ENCODE results near the gene VIT. TPM values are rescaled to one million over a fixed set of nuclear protein-coding genes. Genes with fewer than 3 reads are reported as not detected.

VIT gene
- 0.98 TPM in 1 of 2 replicates, not detected in the other for total RNA-seq (2014; rRNA removed; shearing (Covaris generic); ENCODE audit: low replicate concordance)

- in situ Hi-C loops (cut with HindIII; ENCODE audit: low pct_unique_long_range_greater_than_20kb, low sequenced_read_pairs): no loop called here
- DNase-seq (ENCODE audit: low read depth): no peak
Measured at GRCh38 chr2:36696533-36696932, at the start of gene VIT. TSS of gene VIT (plus strand) at chr2:36696707. CDS start at chr2:36716371, 19,664 bp downstream.

- DNase-seq (ENCODE audit: low read depth): peak; percentile 54
- in situ Hi-C loops (cut with HindIII; ENCODE audit: low pct_unique_long_range_greater_than_20kb, low sequenced_read_pairs): no loop called here
Measured at GRCh38 chr2:36650031-36650829, 46.3 kb upstream of the VIT start.

- DNase-seq (ENCODE audit: low read depth): no peak
- in situ Hi-C loops (cut with HindIII; ENCODE audit: low pct_unique_long_range_greater_than_20kb, low sequenced_read_pairs): no loop called here
Measured at GRCh38 chr2:36653155-36653554, 43.4 kb upstream of the VIT start.

- in situ Hi-C loops (cut with HindIII; ENCODE audit: low pct_unique_long_range_greater_than_20kb, low sequenced_read_pairs): no loop called here
- DNase-seq (ENCODE audit: low read depth): no peak
Measured at GRCh38 chr2:36653967-36654694, 42.4 kb upstream of the VIT start.

- in situ Hi-C loops (cut with HindIII; ENCODE audit: low pct_unique_long_range_greater_than_20kb, low sequenced_read_pairs): no loop called here
- no peak for DNase-seq (ENCODE audit: low read depth)
Measured at GRCh38 chr2:36655453-36655852, 41.1 kb upstream of the VIT start.

- in situ Hi-C loops (cut with HindIII; ENCODE audit: low pct_unique_long_range_greater_than_20kb, low sequenced_read_pairs): no loop called here
- DNase-seq (ENCODE audit: low read depth): no peak
Measured at GRCh38 chr2:36657703-36658102, 38.8 kb upstream of the VIT start.

GRCh38 chr2:36658277-36658748 lies 38.2 kb upstream of the VIT start:
- in situ Hi-C loops (cut with HindIII; ENCODE audit: low pct_unique_long_range_greater_than_20kb, low sequenced_read_pairs): no loop called here
- DNase-seq (ENCODE audit: low read depth): no peak

- in situ Hi-C loops (cut with HindIII; ENCODE audit: low pct_unique_long_range_greater_than_20kb, low sequenced_read_pairs): no loop called here
- DNase-seq (ENCODE audit: low read depth): no peak
Measured at GRCh38 chr2:36659218-36659617, 37.3 kb upstream of the VIT start.

GRCh38 chr2:36659872-36660312 lies 36.6 kb upstream of the VIT start:
- no peak for DNase-seq (ENCODE audit: low read depth)

GRCh38 chr2:36662638-36663037 lies 33.9 kb upstream of the VIT start:
- in situ Hi-C loops (cut with HindIII; ENCODE audit: low pct_unique_long_range_greater_than_20kb, low sequenced_read_pairs): no loop called here

More at GRCh38 chr2:36659872-36660312, 36.6 kb upstream of the VIT start:
- in situ Hi-C loops (cut with HindIII; ENCODE audit: low pct_unique_long_range_greater_than_20kb, low sequenced_read_pairs): no loop called here

GRCh38 chr2:36663295-36663694 lies 33.2 kb upstream of the VIT start:
- in situ Hi-C loops (cut with HindIII; ENCODE audit: low pct_unique_long_range_greater_than_20kb, low sequenced_read_pairs): no loop called here
- DNase-seq (ENCODE audit: low read depth): no peak

More at GRCh38 chr2:36662638-36663037, 33.9 kb upstream of the VIT start:
- no peak for DNase-seq (ENCODE audit: low read depth)

- in situ Hi-C loops (cut with HindIII; ENCODE audit: low pct_unique_long_range_greater_than_20kb, low sequenced_read_pairs): no loop called here
- peak; percentile 54 for DNase-seq (ENCODE audit: low read depth)
Measured at GRCh38 chr2:36663851-36664695, 32.4 kb upstream of the VIT start.

- no peak for DNase-seq (ENCODE audit: low read depth)
- in situ Hi-C loops (cut with HindIII; ENCODE audit: low pct_unique_long_range_greater_than_20kb, low sequenced_read_pairs): no loop called here
Measured at GRCh38 chr2:36664696-36665076, 31.8 kb upstream of the VIT start.

GRCh38 chr2:36667931-36668330 lies 28.6 kb upstream of the VIT start:
- DNase-seq (ENCODE audit: low read depth): no peak
- in situ Hi-C loops (cut with HindIII; ENCODE audit: low pct_unique_long_range_greater_than_20kb, low sequenced_read_pairs): no loop called here

GRCh38 chr2:36670881-36671595 lies 25.5 kb upstream of the VIT start:
- DNase-seq (ENCODE audit: low read depth): no peak
- in situ Hi-C loops (cut with HindIII; ENCODE audit: low pct_unique_long_range_greater_than_20kb, low sequenced_read_pairs): no loop called here

- in situ Hi-C loops (cut with HindIII; ENCODE audit: low pct_unique_long_range_greater_than_20kb, low sequenced_read_pairs): no loop called here
Measured at GRCh38 chr2:36671731-36672130, 24.8 kb upstream of the VIT start.

GRCh38 chr2:36672199-36672598 lies 24.3 kb upstream of the VIT start:
- in situ Hi-C loops (cut with HindIII; ENCODE audit: low pct_unique_long_range_greater_than_20kb, low sequenced_read_pairs): no loop called here

More at GRCh38 chr2:36671731-36672130, 24.8 kb upstream of the VIT start:
- DNase-seq (ENCODE audit: low read depth): no peak

More at GRCh38 chr2:36672199-36672598, 24.3 kb upstream of the VIT start:
- peak; percentile 19 for DNase-seq (ENCODE audit: low read depth)
